GM12878 (cell line): ENCODE results near the gene TAS2R38. TPM values are rescaled to one million over a fixed set of nuclear protein-coding genes. Genes with fewer than 3 reads are reported as not detected.

Experiments used
- ATAC-seq: fragments of 200-7000 bp; cut with Tn5 transposase; 3 replicates; pipeline ENCODE4 v1.9.1; 2020; ENCODE audit warnings: mild to moderate bottlenecking, moderate library complexity
- BruUV-seq: library from RNA; stranded (reverse); fragments of 400-500 nt; replicated peaks from 2 replicates; lab custom pipeline; 2021; lab: Mats Ljungman, UMichigan
- CTCF ChIA-PET: fragments of 300-600 bp; sonication (Branson Sonifier 250); formaldehyde crosslinking; extraction: SDS; loops from one replicate; lab custom pipeline; 2021; ENCODE audit warnings: inconsistent platforms; lab: Yijun Ruan, JAX
- POLR2A ChIA-PET: fragments of 350-600 bp; formaldehyde crosslinking; extraction: SDS; loops from one replicate; lab custom pipeline; 2021; ENCODE audit warnings: inconsistent platforms; lab: Charles Lee
- RAD21 ChIA-PET: fragments of 300-600 bp; sonication (Branson Sonifier 250); formaldehyde crosslinking; loops from one replicate; lab custom pipeline; 2023; ENCODE audit warnings: antibody characterized with exemption; ENCODE audit not compliant: unreplicated experiment; lab: Charles Lee
- SMC1A ChIA-PET: fragments of 300-600 bp; sonication (Branson Sonifier 250); formaldehyde crosslinking; loops from one replicate; lab custom pipeline; 2023; ENCODE audit not compliant: unreplicated experiment, uncharacterized antibody; lab: Charles Lee
- DNase-seq: peaks from one replicate; pipeline ENCODE4 v3.0.0-alpha.2; 2011; ENCODE audit warnings: low read depth, low spot score
- FAIRE-seq: peaks from 3 replicates; lab custom pipeline; 2011; peaks lifted over from hg19 to GRCh38; lab: Jason Lieb, UNC
- H2AFZ ChIP-seq: 2 replicates; pipeline ENCODE4 v1.6.0; 2011; ENCODE audit warnings: low read depth, low read length, control low read depth; ENCODE audit not compliant: control insufficient read depth
- H3K27ac ChIP-seq: 2 replicates; pipeline ENCODE4 v1.5.1; 2011; ENCODE audit warnings: control low read depth; ENCODE audit not compliant: control insufficient read depth, insufficient read depth
- H3K27me3 ChIP-seq, 2 experiments: replicated peaks in 1 of 2; 2 replicates each; pipeline versions ENCODE4 v1.6.0 to v1.6.1; 2011; ENCODE audit warnings: low read length in 1 of 2; ENCODE audit not compliant: control insufficient read depth in 2 of 2, insufficient read depth in 2 of 2
- H3K36me3 ChIP-seq, 2 experiments: 2 replicates each; pipeline ENCODE4 v1.5.1; 2011; ENCODE audit warnings: low read length in 1 of 2; ENCODE audit not compliant: control insufficient read depth in 2 of 2, insufficient read depth in 2 of 2
- H3K4me1 ChIP-seq: 2 replicates; pipeline ENCODE4 v1.6.1; 2011; ENCODE audit warnings: mild to moderate bottlenecking, low read length, moderate library complexity, mixed read lengths; ENCODE audit not compliant: control insufficient read depth, insufficient read depth
- H3K4me2 ChIP-seq: 2 replicates; pipeline ENCODE4 v1.6.0; 2011; ENCODE audit warnings: control low read depth; ENCODE audit not compliant: control insufficient read depth, insufficient read depth
- H3K4me3 ChIP-seq: fragments of 200-600 bp; sonication (generic); 2 replicates; pipeline ENCODE4 v1.5.1; 2016
- H3K79me2 ChIP-seq: 2 replicates; pipeline ENCODE4 v1.6.0; 2011; ENCODE audit warnings: low read length; ENCODE audit not compliant: control insufficient read depth, insufficient read depth
- H3K9ac ChIP-seq: 2 replicates; pipeline ENCODE4 v1.8.0; 2011; ENCODE audit warnings: low read length, control low read depth, mixed read lengths; ENCODE audit not compliant: control insufficient read depth, insufficient read depth
- H3K9me3 ChIP-seq: replicated peaks from 3 replicates; pipeline ENCODE4 v1.5.1; 2011; ENCODE audit warnings: mild to moderate bottlenecking, low read length; ENCODE audit not compliant: control insufficient read depth, insufficient read depth
- H4K20me1 ChIP-seq: 2 replicates; pipeline ENCODE4 v1.6.0; 2011; ENCODE audit not compliant: control insufficient read depth, insufficient read depth
- BCL11A ChIP-seq: IDR thresholded peaks from 2 replicates; pipeline ENCODE4 v1.6.1; 2011; ENCODE audit warnings: low read depth, low read length
- BHLHE40 ChIP-seq, 2 experiments: fragments of 450-650 bp in 1 of 2; IDR thresholded peaks; 2 replicates each; pipeline ENCODE4 v1.6.1; 2011 to 2017; ENCODE audit warnings: low read depth in 2 of 2, borderline replicate concordance in 1 of 2, improper control_type of control experiment in 1 of 2, low read length in 1 of 2, mild to moderate bottlenecking in 1 of 2
- CBFB ChIP-seq: IDR thresholded peaks from 2 replicates; pipeline ENCODE4 v1.6.1; 2016; ENCODE audit warnings: antibody characterized with exemption, low read depth
- CEBPB ChIP-seq, 2 experiments: fragments of 150-350 bp in 1 of 2; IDR thresholded peaks; 2 replicates each; pipeline ENCODE4 v1.6.1; 2012 to 2014; ENCODE audit warnings: low read depth in 2 of 2, low read length in 2 of 2, borderline replicate concordance in 1 of 2, inconsistent platforms in 1 of 2
- DPF2 ChIP-seq: fragments of 450-650 bp; IDR thresholded peaks from 2 replicates; pipeline ENCODE4 v1.6.1; 2017; ENCODE audit warnings: mild to moderate bottlenecking
- E2F8 ChIP-seq: fragments of 450-650 bp; IDR thresholded peaks from 2 replicates; pipeline ENCODE4 v1.6.1; 2018; ENCODE audit warnings: mild to moderate bottlenecking, low read depth, moderate library complexity; ENCODE audit not compliant: partially characterized antibody
- EED ChIP-seq: sonication (generic); IDR thresholded peaks from 2 replicates; pipeline ENCODE4 v1.6.1; 2016; ENCODE audit warnings: antibody characterized with exemption, low read depth
- EGR1 ChIP-seq, 2 experiments: IDR thresholded peaks; 1 replicate in 1 of 2; 2 replicates in 1 of 2; pipeline ENCODE4 v1.6.1; 2011 to 2012; ENCODE audit warnings: low read depth in 2 of 2, low read length in 2 of 2, borderline replicate concordance in 1 of 2, mild to moderate bottlenecking in 1 of 2, moderate library complexity in 1 of 2
- MYB ChIP-seq: fragments of 150-350 bp; IDR thresholded peaks from 2 replicates; pipeline ENCODE4 v1.6.1; 2014; ENCODE audit warnings: mild to moderate bottlenecking, low read depth, low read length, borderline replicate concordance
- NFYA ChIP-seq: IDR thresholded peaks from 2 replicates; pipeline ENCODE4 v1.6.1; 2011; ENCODE audit warnings: low read depth, mild to moderate bottlenecking, low read length, improper control_type of control experiment, borderline replicate concordance
- POLR2AphosphoS5 ChIP-seq: IDR thresholded peaks from 2 replicates; pipeline ENCODE4 v1.6.1; 2011; ENCODE audit warnings: mild to moderate bottlenecking, low read length, inconsistent platforms
- RCOR1 ChIP-seq: conservative IDR thresholded peaks from 2 replicates; pipeline ENCODE4 v1.6.1; 2012; ENCODE audit warnings: low read depth, low read length, improper control_type of control experiment
- RELA ChIP-seq: fragments of 450-650 bp; IDR thresholded peaks from 2 replicates; pipeline ENCODE4 v1.8.0; 2014; ENCODE audit warnings: borderline replicate concordance; ENCODE audit not compliant: partially characterized antibody
- RUNX3 ChIP-seq: IDR thresholded peaks from 2 replicates; pipeline ENCODE4 v1.6.1; 2012; ENCODE audit warnings: low read length, inconsistent platforms
- TAF1 ChIP-seq: IDR thresholded peaks from 2 replicates; pipeline ENCODE4 v1.6.1; 2011; ENCODE audit warnings: mild to moderate bottlenecking, low read depth, low read length, borderline replicate concordance
- TBL1XR1 ChIP-seq: IDR thresholded peaks from 2 replicates; pipeline ENCODE4 v1.6.1; 2012; ENCODE audit warnings: low read depth, low read length, improper control_type of control experiment
- TCF3 ChIP-seq: IDR thresholded peaks from 2 replicates; pipeline ENCODE4 v1.6.1; 2012; ENCODE audit warnings: low read depth, mild to moderate bottlenecking, low read length, borderline replicate concordance; ENCODE audit not compliant: insufficient read depth
- YBX1 ChIP-seq: fragments of 450-650 bp; IDR thresholded peaks from 2 replicates; pipeline ENCODE4 v1.6.1; 2016; ENCODE audit warnings: antibody characterized with exemption
- WGBS: methylation state at CpG from one replicate; pipeline ENCODE4 v1.1.6; 2016; ENCODE audit warnings: low lambda C conversion rate; ENCODE audit not compliant: insufficient replicate concordance, insufficient coverage; ENCODE audit errors: missing lambda C conversion rate; 5-methylcytosine and 5-hydroxymethylcytosine counted together
- in situ Hi-C: fragments of 300-500 bp; cut with MboI; formaldehyde crosslinking; loops from 9 replicates; pipeline ENCODE4 v1.14.3; 2018; ENCODE audit warnings: mixed read lengths
- intact Hi-C: fragments of 100-400 bp; cut with micrococcal nuclease; formaldehyde crosslinking; loops from one replicate; pipeline ENCODE4 v1.14.2; 2022; ENCODE audit not compliant: unreplicated experiment
- polyA plus RNA-seq, 11 experiments: library from polyadenylated mRNA; depleted of rRNA in 4 of 11; unstranded in 6 of 11; stranded (reverse) in 5 of 11; fragments of >200 nt; fragmentation: Nextera tagmentation in 4 of 11; fragmentation: Illumina TruSeq in 1 of 11; extraction: Ambion mirVana in 4 of 11; extraction: Trizol in 1 of 11; gene quantifications; 1 replicate in 1 of 11; 2 replicates in 10 of 11; pipeline versions ENCODE4 v1.2.1 to v1.2.3, GENCODE V29; 2011 to 2016; ENCODE audit warnings: inconsistent platforms in 2 of 11, missing spikeins in 2 of 11, low read depth in 1 of 11
- total RNA-seq, 4 experiments: library from RNA; depleted of rRNA in 3 of 4; stranded (reverse); fragments of >200 nt in 3 of 4; fragmentation: Illumina TruSeq in 1 of 4; extraction: Trizol in 1 of 4; gene quantifications; 2 replicates each; pipeline versions ENCODE4 v1.2.1 to v1.2.3, GENCODE V29; 2013 to 2021
- TF ChIP-seq, protein P1 (sequence below): fragments of 150-350 bp; IDR thresholded peaks from 2 replicates; pipeline ENCODE4 v1.6.1; 2014; ENCODE audit warnings: mild to moderate bottlenecking, low read depth, low read length

Gene TAS2R38
- total and polyA plus RNA-seq, 10 of the 15 experiments (the other 5 are each of a cell fraction or from before 2014, with no cell fraction given): not detected

DNA sequence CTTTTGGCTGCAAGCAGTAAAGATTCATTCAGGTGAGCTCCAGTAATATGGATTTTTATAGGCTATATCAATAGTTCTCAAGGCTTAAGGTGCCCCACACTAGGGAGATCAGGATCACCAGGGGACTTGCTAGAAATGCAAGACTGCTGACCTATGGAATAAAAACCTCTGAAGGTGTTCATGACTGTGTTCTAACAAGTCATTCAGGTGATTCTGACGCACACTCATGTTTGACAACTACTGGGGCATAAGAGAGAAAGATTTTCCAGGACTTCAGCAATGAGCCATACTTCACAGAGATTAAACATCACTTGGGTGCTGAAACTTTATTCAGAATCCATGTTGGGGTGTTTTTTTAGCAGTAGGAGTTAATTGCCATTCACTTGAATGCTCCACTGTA is 4.8 kb upstream of the TAS2R38 start (continued):
- TF ChIP-seq NFYA (no peak), DPF2 (no peak), BHLHE40 (IDR thresholded peaks at IDR 0.05; ENCODE audit: borderline replicate concordance in 1 of 2, low read depth in 2 of 2, low read length in 1 of 2) (no peak), TBL1XR1 (no peak), EGR1 (IDR thresholded peaks at IDR 0.05; ENCODE audit: borderline replicate concordance in 1 of 2, low read depth in 2 of 2, low read length in 2 of 2) (no peak), CBFB (no peak), MYB (no peak)
- TF ChIP-seq, protein P1, sequence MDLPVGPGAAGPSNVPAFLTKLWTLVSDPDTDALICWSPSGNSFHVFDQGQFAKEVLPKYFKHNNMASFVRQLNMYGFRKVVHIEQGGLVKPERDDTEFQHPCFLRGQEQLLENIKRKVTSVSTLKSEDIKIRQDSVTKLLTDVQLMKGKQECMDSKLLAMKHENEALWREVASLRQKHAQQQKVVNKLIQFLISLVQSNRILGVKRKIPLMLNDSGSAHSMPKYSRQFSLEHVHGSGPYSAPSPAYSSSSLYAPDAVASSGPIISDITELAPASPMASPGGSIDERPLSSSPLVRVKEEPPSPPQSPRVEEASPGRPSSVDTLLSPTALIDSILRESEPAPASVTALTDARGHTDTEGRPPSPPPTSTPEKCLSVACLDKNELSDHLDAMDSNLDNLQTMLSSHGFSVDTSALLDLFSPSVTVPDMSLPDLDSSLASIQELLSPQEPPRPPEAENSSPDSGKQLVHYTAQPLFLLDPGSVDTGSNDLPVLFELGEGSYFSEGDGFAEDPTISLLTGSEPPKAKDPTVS: no peak

GRCh38 chr7:141976524-141977245 is 3.1 kb upstream of the TAS2R38 start:
- Histone ChIP-seq H3K79me2 (no peaks in the 10 kb centered on the region), H3K27me3 (no peaks in the 10 kb centered on the region), H3K4me3 (no peak overlapping the region), H3K4me1 (no peaks in the 10 kb centered on the region), H3K36me3 (no peaks in the 10 kb centered on the region), H3K27ac (no peak overlapping the region), H4K20me1 (no peaks in the 10 kb centered on the region), H3K9ac (no peak overlapping the region), H2AFZ (peak overlapping the region; percentile 81), H3K9me3 (no peaks in the 10 kb centered on the region), H3K4me2 (peak overlapping the region; percentile 67)
- ATAC-seq (no peak), DNase-seq (no peak), FAIRE-seq (no peak)
- BruUV-seq: no TSS peak
- intact Hi-C loops (loop anchor here (1.0 kb wide), 2 partner anchors 212 to 325 kb away; no protein-coding TSS in a partner anchor), in situ Hi-C loops (loop anchor here (10.0 kb wide), 1 partner anchor 328 kb away; no protein-coding TSS in a partner anchor)
- ChIA-PET SMC1A (interaction anchor here (0.7 to 2.8 kb wide), 8 partner anchors 18 to 383 kb away, joined by 3 to 11 read pairs (median 3); no protein-coding TSS in a partner anchor), CTCF (interaction anchor here (0.6 to 3.9 kb wide), 28 partner anchors 10 to 983 kb away, joined by 3 to 40 read pairs (median 4); partner anchors contain the start of gene MGAM), POLR2A (no interaction called here), RAD21 (interaction anchor here (1.2 to 1.3 kb wide), 2 partner anchors 344 to 385 kb away, joined by 3 read pairs; no protein-coding TSS in a partner anchor)
- 21% methylated on average over 11 of the region's 11 CpGs for WGBS
- TF ChIP-seq BCL11A: no peak
- TF ChIP-seq RCOR1: no peak
- TF ChIP-seq BHLHE40 (IDR thresholded peaks at IDR 0.05; ENCODE audit: borderline replicate concordance in 1 of 2, low read depth in 2 of 2, low read length in 1 of 2): no peak
- TF ChIP-seq E2F8: no peak
- no peak for TF ChIP-seq EED
- no peak for TF ChIP-seq RUNX3
- TF ChIP-seq CEBPB (IDR thresholded peaks at IDR 0.05; ENCODE audit: borderline replicate concordance in 1 of 2, low read depth in 2 of 2, low read length in 2 of 2): no peak
- TF ChIP-seq YBX1: no peak
- TF ChIP-seq RELA: no peak
- TF ChIP-seq POLR2AphosphoS5: no peak
- TF ChIP-seq TCF3: no peak
- TF ChIP-seq TAF1: no peak
